ENCODE results near the gene TANC1.

- TF ChIP-seq CTCF (IDR thresholded peaks at IDR 0.05) (no peak), POLR2A (IDR thresholded peaks at IDR 0.05) (no peak)
These were observed 224.0 kb downstream of the TANC1 start for GRCh38 chr2:159192371-159192918.

Data from right lobe of liver (tissue), 4 donors.